Measurements from ENCODE around the gene CLSTN2.

DNA sequence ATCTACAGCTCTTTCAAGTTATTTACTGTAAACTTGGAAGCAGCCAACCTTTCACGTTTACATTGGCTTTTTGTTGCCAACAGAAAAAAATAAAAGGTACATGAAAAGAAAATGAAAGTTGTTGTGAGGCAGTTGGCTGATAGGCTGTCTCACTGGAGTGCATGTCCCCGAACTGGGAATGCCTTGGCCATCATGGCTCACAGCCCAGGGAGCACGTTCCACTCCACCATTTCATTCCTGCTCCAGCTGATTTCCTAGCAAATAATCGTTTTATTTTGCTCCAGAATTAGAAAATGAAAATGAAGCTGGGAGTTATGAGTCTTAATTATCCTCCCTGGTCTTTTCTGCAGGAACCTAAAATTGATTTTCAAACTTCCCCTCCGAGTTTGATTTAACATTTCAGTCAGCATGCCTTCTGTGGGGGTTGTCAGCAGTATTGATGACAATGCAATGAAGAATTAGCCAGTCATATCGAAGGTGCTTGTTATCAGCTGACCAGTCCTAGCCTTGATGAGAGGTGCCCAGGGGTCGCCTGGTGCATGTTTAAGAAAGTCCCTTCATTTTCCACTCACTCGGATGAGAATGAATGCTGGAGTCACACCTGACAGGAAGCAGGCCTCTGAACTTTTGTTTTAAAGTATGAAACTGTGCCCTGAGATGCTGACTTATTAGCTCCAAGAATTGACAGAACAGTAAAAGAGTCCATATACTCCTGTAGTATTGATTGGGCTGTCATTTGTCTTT lies 449.2 kb downstream of the CLSTN2 start:
- TF ChIP-seq TAF1 (IDR thresholded peaks at IDR 0.05; ENCODE audit: low read depth, low read length) (no peak), POLR2A (IDR thresholded peaks at IDR 0.05; ENCODE audit: low read depth, low read length) (no peak)
